Activated CD4-positive, CD25-positive, alpha-beta regulatory T cell treated with anti-CD3 and anti-CD28 coated beads, Interleukin-2, amount 50 U/mL, for 16 hours (primary cell): Measurements from ENCODE around the gene SH2B3.
"Not testable (repeated sequence)": the region's sequence is repeated elsewhere in the genome, so short reads cannot be mapped to it uniquely, and the experiment has no call there.

Experiments used
- DNase-seq: peaks from one replicate; pipeline ENCODE4 v3.0.0-alpha.2; 2020; ENCODE audit warnings: low read depth, low spot score

Gene SH2B3

DNA sequence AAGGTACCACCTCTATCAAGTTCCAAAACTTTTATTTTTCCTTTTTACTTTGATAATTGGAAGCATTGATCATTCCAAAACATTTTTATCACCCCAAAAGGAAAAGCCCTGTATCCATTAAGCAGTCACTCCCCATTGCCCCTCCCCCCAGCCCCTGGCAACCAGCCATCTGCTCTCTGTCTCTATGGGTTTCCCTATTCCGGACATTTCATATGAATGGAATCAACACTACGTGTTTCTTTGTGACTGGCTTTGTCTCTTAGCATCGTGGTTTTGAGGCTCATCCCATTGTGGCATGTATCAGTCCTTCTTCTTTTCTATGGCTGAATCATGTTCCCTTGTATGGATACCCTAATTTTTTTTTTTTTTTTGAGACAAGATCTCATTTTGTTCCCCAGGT, 18.8 kb upstream of the SH2B3 start:
- no peak for DNase-seq

DNA sequence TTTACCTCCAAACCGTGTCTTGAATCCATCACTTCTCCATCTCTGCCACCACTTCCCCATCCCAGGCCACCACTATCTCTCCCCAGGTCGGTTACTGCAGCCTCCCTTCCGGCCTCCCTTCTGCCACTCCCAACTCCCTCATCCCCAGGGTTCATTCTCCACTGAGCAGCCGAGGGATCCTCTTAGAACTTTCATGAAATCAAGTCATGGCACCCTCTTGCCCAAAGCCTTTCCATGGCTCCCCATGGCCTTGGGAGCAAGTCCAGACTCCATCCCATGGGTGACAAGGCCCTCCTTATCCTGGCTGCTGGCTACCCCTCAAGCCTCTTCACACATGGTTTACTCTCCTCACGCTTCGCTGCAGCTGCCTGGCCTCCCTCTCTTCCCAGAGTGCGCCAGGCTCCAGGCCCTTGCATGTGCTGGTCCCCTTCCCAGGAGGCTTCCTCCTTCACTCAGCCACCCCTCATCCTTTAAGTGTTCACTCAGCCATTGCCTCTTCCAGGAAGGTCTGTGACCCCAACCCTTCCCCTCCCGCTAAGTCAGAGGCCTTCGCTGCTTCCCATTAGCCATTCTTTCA, 17.9 kb upstream of the SH2B3 start:
- no peak for DNase-seq

DNA sequence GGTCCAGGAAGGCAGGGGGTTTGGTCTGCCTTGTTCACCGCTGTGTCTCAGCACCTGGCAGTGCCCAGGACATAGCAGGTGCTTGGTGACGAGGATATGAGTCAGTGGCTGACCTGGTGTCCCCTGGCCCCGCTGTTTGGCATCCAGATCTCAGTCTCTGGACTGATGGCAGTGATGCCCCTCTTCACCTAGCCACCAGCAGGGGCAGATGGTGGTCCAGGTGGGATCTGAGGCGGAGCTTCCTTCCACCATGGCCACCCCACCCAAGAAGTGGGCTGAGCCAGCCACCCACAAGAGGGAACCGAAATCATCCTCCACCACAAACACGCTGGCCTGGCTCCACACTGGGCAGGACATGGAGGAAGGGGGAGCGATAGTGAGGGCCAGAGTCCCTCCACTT, 16.1 kb upstream of the SH2B3 start:
- no peak for DNase-seq

DNA sequence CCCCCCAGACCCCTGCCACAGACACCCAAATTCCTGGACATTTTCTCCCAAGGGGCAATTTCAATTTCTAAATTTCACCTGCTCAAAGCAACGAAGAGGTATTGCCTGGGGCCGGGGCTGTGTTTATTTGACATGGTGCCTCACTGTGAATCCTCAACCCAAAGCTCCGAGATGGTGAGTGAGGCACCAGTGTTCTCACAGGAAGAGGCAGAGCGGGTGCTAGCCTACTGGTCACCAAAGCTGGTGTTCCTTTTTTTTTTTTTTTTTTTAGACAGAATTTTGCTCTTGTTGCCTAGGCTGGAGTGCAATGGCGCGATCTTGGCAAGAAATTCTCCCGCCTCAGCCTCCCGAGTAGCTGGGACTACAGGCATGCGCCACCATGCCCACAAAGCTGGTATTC, 14.8 kb upstream of the SH2B3 start:
- no peak for DNase-seq

DNA sequence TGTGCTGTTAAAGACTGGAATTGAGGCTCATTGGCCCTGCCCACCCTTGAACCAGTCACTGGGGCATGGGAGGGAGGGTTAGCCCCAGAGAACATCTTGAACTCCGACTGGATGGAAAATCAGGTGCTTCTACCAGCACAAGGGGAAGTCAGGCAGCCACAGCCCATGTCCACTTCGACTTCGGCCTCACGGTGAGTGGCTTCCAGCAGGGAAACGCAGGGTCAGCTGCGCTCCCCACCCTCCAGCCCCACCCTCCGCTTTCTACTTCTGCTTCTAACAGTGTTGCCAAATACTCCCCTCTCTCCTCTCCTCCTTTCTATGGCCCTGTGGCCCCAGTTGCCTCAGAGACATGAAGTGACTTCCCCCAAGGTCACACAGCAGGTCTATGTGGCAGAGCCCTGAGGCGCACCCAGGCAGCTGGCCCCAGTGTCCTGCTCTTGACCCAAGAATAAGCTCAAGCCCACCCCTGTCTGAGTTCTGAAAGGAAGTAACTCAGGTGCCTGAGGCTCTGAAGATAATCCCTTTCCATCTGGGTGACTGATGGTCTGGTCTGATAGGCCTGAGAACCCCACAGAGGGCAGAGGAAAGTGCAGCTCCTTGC, 11.9 kb upstream of the SH2B3 start:
- no peak for DNase-seq

DNA sequence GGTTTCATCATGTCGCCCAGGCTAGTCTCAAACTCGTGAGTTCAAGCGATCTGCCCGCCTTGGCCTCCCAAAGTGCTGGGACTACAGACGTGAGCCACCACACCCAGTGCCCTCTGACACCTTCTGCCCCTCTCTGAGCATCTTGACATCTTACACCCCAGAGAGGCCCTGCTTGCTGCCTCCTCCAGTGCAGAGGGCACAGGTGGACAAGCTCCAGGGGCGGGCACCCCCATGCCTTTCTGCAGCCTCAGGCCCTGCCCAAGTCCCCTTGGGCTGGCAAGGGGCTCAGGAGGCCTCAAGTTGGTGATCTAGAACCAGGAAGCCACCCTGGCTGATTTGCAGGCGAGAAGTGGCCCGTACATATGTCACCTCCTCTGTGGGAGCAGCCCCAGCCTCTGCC, 11.2 kb upstream of the SH2B3 start:
- no peak for DNase-seq

DNA sequence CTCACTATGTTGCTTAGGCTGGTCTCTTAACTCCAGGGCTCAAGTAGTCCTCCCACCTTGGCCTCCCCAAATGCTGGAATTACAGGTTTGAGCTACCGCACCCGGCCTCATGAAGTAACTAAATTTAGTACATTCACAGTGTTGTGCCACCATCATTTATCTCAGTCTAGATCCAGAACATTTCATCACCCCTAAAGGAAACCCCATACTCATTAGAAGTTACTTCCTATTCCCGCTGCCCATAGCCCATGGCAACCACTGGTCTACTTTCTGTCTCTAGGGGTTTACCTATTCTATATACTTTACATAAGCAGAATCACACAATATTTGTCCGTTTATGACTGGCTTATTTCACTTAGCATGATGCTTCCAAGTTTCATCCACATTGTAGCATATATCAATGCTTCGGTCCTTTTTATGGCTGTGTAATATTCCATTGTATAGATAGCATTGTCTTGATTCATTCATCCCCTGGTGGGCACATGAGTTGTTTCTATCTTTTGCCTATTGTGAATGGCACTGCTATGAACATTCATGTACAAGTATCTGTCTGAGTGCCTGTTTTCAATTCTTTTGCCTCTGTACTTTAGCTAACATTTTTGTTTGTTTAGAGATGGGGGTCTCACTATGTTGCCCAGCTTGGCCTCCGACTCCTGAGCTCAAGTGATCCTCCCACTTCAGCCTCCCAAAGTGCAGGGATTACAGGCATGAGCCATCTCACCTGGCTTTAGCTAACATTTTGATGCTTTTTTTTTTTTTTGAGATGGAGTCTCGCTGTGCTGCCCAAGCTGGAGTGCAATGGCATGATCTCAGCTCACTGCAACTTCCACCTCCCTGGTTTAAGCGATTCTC, 10.2 kb upstream of the SH2B3 start:
- no peak for DNase-seq

DNA sequence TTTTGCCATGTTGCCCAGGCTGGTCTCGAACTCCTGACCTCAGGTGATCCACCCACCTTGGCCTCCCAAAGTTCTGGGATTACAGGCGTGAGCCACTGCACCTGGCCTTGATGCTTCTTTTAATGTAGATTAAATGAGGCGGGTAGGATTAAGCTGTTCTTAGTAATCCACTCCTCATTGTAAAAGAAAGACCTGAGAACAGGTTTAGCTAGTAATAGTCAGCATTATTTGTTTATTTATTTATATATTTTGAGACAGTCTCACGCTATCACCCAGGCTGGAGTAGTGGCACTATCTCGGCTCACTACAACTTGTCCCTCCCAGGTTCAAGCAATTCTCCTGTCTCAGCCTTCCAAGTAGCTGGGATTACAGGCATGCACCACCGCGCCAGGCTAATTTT, 9.5 kb upstream of the SH2B3 start:
- DNase-seq: not testable (repeated sequence)

DNA sequence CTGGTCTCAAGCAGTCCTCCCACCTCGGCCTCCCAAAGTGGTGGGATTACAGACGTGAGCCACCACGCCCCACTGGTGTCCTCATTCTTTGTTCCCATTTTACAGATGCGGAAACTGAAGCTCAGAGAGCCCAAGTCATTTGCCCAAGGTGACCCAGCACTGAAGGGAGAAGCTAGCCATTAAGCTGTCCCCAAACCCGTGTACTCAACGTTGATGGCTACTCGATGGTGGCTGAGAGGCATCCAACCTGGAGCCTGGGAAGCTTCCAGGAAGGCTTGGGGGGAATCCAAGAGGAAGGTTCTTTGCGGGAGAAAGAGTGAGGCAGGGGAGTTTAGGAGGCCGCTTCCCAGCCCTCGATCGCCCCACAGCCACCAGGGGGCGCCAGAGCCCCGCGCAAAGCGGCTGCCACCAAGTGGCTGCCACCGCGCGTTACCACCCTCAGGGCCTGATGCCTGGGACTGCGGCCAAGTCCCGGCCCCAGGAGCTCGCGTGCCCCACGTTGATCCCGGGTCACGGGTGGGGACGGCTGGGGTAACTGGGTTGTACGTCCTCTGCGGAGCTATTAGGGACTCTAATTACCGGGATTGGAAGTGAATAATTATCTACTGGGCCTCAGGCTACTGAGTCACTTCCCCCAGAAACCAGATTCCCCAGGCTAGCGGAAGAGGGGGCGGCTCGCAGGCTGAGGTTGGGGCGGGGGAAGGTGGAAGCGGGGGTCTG, 8.8 kb upstream of the SH2B3 start:
- peak; percentile 80 for DNase-seq

DNA sequence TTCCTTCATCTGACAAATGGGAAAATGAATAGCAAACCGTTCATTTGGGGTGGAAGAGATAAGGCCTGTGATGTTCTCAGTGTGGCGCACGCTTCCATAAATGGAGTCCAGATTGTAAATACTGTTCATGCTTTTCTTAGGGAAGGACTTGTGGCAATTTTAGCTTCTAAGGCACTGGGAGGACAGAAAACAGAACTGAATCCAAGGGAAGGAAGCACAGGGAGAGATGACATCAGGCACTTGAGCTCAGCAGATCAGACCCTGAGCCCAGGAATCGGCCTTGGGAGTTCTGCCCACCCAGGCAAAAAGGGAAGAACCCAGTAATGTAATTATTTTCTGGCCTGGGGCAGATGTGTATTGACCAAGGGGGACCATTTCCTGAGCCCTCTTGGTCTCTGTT, 7.2 kb upstream of the SH2B3 start:
- no peak for DNase-seq

DNA sequence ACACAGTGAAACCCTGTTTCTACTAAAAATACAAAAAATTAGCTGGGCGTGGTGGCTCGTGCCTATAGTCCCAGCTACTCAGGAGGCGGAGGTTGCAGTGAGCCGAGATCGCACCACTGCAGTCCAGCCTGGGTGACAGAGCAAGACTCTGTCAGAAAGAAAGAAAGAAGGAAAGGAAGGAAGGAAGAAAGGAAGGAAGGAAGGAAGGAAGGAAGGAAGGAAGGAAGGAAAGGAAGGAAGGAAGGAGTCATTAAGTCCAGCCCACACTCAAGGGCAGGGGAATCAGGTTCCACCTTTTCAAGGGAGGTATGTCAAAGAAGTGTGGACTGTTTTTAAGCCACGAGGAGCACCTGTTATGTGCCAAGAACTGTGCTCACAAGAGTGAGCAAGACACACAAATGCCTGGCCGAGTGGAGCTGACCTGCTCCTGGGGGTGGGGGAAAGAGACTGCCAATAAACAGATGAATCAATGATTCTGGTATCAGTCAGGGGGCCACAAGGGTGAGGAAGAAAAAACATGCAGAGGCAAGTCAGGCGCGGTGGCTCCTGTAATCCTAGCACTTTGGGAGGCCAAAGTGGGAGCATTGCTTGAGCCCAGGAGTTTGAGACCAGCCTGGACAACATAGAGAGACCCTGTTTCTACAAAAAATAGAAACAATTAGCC, 5.8 kb upstream of the SH2B3 start:
- DNase-seq: not testable (repeated sequence)

DNA sequence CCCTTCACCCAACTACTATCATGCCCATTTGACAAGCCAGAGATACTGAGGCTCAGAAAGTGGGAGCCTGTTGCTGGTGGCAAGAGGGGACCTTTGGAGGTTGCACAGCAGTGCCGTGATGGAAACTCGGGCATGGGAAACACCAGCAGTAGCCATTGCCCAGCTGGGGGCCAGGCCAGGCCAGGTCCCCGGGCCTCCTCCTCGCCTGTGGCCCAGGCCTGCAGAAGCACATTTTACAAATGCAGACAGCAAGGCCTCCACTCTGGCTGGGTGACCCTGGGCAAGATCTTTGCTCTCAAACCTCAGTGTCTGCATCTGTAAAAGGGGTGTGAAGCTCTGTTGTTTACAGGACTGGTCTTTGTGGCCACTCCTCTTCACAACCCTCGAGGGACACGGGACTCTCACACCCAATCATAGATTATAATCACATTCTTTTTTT, 4.5 kb upstream of the SH2B3 start:
- no peak for DNase-seq

DNA sequence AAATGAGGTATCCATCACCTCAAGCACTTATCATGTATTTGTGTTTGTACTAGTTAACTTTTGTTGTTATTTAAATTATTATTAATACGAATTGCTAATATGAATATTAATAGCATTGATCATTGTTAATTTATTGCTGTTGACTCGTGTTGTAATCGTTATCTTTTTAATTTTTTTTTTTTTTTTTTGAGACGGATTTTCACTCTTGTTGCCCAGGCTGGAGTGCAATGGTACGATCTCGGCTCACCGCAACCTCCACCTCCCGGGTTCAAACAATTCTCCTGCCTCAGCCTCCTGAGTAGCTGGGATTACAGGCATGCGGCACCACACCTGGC, 3.3 kb upstream of the SH2B3 start:
- not testable (repeated sequence) for DNase-seq

DNA sequence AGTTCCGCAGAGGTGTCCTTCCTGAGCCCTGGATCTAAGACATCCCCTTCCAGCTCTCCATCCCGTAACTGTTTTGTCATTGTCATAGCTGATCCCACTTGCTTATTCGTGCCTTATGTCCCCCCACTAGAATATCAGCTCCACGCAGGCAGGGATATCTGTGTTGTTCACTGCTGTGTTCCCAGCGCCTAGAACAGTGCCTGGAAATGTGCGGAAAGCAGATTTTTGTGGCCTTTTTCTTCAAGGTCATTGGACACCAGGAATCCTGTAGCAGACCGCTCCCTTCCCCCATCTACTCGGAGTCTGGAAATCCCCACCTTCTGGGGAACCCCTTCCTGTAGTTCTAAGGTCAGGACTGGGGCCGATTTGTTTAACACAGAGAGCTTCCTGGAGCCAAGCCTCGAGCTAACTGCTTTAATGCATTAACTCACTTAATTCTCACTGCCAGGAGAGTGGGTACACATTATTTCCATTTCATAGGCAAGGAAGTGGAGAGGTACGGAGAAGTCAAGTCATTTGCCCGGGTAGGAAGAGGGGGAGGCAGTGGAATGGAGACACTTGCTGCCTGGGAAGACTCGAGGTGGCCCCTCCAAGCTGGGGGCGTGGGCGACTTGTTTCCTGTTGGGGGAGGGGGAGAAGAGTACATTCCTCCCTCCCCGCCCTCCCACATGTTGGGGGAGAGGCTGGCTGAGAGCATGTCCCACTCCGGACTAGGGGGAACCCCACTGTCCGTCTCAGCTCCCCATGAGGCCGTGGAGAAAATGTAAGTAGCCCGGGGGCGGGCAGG, 1.2 kb upstream of the SH2B3 start:
- DNase-seq: no peak

DNA sequence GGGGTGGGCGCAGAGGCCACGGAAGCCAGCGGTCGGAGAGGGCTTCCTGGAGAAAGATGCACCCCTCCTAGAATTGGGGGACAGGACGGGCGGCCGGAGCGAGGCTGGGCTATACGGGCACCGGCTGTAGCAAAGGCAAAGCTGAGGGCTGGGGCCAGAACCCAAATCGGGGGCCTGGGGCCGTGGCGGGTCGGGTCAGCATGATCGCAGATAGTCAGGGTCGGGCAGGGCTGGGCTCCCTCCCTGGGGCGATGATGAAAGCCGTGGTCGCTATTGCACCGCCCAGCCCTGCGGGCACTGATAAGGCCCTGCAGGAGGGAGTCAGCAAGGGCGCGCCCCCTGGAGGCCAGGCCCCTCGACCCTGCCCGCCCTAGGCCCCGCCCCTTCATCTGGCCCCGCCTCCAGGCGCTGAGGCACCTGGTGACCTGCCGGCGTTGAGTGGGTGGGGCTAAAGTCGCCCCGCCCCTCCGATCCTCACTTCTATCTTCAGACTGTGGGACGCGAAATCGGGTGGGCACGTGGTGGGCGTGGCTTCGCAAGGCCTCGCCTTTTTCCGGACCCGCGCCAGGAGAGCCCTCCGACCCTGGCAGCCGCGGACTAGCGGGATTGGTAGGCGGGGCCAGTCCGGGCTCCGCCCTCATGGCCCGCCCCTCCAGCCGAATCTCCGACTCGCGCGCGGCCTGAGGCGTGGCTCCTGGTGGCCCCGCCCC, 419 bp upstream of the SH2B3 start:
- DNase-seq: peak; percentile 94

DNA sequence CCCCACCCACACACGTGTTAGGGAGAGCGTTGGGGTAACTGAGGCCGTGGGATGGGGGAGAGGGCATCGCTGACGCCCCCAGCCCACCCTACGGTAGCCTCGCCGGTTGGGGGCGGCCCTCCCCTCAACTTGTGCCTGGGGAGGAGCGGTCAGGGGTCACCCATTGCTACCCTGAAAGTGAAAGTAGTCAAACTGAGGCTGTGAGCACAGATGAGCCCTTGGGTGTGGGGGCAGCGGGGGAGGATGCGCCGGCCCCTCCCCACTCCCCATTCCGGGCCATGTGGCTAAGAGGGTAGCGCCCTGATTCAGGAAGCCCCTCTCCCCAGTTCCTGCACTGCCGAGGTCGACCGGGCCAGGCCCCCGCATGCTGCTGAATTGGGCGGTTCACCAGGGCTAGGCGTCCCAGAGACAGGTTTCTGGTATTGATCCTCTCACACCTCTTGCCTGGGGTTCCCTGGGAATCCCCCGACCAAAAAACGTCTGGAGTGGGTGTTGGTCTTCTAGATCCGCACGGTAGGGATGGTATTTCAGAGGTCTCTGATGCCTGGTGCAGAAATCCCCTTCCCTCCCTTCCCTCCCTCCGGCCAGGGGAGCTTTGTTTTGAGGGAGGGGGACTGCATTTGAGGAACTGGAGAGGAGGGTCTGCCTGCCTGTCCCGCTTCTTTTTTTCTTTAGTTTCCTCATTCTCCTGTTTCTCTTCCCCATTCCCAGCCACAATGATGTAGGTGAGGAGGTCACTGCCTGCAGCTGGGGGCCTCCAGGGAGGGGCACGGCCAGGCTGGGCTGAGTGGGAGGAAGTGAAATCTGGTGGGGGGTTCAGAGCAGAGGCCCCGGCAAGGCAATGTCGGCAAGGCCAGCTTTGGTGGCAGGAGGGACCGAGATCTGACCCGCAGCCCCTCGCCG, 1.0 kb downstream of the SH2B3 start:
- DNase-seq: no peak

DNA sequence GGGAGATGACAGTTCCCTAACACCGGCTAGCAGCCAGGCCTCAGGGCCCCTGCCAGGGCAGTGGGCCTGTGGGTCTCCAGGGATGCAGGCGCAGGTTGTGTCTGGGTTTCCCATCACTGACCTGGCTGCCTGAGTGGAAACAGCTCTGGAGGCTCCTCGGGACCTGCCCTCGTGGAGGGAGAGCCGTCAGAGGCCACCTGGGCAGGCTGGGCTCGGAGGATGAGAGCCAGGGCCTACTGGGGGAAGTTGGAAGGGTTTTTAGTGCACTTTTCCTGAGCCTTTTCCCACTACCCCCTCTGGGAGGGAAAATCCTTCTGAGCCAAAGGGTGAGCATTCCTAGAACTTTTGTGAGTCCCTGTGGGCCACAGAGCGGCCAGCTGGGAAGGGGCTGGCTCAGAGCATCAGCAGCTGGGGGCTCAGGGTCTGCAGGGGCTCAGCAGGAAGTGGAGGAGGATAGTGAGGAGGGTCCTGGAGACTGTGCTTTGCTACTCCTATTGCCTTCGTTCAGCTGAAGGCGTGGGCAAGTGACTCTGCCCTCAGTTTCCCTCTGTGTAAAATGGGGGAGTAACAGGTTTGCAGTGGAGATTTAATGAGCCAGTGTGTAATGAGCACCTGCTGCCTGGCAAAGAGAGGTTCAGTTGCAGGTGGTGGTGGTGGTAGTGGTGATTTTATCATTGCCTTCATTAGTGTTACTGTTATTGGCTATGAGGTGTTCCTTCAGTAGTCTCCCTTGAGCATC, 1.8 kb downstream of the SH2B3 start:
- no peak for DNase-seq

DNA sequence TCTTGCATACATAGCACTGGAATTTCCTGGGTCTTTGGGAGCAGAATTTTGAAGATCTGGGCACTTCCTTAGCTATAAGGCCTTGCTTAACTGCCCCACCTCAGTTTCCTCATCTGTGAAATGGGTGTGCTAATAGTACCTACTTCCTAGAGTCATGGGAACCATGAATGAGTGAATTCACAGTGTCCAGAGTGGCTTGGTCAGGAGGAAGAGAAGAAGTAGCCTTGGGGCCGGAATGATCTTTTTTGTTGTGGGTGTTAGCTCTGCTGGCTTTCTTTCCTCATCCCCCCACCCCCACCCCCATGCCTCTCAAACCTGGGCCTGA, 2.4 kb downstream of the SH2B3 start:
- no peak for DNase-seq
